HPDE6-E6E7 (cell line): Measurements from ENCODE around the gene SLC19A1.
A peak's percentile ranks its signal among the peaks of the same experiment; 100 is the strongest.
"Not testable (repeated sequence)": the region's sequence is repeated elsewhere in the genome, so short reads cannot be mapped to it uniquely, and the experiment has no call there.

Experiments
- DNase-seq: peaks from one replicate; pipeline ENCODE4 v3.0.0; 2011; ENCODE audit warnings: missing footprints; ENCODE audit errors: extremely low spot score

Gene SLC19A1

DNA sequence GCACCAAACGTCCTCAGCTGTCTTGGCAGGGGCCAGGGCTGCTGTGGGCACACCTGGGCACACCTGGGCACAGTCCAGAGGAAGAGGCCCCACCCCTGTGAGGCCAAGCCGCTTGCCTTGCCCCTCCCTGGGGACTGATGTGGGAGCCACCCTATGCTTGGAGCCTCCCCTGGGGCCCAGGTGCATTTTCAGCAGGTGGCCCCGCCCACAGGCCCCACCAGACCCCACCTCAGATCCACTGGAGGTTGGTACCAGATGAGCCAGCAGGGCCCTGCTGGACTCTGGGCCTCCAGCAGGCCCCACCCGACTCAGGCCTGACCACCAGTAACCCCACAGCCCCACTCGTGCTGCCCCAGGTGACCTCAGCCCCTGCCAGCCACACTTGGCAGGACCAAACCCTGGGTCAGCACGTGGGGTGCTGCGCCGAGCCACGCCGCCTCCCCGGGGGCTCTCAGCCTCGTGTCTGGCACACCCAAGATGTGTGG is 8.8 kb downstream of the SLC19A1 start:
- no peak for DNase-seq

DNA sequence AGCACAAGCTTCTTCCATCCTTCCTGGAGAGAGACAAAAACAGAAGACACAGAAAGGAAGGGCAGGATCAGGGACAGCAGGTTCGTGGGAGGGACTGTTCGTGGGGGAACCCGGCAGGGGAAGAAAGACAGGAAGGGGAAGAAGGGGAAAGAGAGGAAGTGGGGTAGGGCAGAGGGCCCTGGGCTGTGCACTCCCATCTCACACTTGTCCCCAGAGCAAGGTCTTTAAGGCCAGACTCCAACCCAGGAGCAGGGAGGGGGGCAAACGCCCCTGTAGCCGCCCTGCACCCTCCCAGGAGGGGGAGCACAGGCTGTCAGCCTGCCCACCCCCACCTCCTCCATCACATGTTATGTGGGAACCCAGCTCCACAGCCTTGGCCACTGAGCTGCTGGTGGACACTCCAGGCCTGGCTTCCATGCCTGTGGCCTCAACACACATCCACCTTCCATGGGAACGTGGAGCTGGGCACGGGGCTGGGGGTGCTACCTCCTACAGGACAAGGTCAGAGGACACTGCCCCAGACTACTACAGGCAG is 9.3 kb downstream of the SLC19A1 start:
- no peak for DNase-seq

DNA sequence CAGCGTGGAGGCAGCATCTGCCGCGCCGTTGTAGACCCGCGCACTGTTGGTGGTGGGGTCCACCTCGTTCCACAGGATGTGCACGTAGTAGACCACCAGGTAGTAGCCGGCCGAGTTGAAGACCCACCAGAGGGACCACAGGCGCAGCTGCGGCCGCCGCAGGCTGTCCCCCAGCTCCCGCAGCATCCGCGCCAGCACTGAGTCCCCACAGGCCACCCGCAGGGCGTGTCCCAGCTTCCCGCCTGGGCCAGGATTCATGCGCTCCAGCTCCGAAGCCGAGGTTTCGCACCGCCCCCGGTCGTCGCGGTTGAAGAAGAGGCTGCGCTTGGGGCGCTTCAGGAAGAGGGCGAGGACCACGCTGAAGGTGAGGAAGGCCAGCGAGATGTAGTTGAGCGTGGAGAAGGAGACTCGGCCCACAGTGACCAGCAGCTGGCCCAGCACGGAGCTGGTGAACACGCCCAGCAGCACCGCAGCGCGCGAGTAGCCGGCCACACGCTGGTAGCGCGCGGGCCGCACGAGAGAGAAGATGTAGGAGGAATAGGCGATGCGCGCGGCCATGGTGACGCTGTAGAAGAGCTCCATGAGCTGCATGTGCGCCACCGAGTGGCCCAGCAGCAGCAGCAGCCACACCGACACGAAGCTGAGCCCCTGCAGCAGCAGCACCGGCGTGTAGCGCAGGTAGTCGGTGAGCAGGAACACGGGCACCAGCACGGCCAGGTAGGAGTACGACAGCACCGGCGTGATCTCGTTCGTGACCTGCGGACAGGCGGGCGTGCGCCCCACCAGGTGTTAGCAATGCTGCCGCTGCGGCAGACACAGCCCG is 10.6 kb downstream of the SLC19A1 start:
- no peak for DNase-seq

DNA sequence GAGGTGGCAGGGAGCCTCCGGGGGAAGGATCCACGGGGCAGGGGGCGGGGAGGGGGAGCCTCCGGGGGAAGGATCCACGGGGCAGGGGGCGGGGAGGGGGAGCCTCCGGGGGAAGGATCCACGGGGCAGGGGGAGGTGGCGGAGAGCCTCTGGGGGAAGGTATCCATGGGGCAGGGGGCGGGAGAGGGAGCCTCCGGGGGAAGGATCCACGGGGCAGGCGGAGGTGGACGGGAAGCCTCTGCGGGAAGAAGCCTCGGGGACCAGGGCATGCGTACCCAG is 11.2 kb downstream of the SLC19A1 start:
- DNase-seq = not testable (repeated sequence)

DNA sequence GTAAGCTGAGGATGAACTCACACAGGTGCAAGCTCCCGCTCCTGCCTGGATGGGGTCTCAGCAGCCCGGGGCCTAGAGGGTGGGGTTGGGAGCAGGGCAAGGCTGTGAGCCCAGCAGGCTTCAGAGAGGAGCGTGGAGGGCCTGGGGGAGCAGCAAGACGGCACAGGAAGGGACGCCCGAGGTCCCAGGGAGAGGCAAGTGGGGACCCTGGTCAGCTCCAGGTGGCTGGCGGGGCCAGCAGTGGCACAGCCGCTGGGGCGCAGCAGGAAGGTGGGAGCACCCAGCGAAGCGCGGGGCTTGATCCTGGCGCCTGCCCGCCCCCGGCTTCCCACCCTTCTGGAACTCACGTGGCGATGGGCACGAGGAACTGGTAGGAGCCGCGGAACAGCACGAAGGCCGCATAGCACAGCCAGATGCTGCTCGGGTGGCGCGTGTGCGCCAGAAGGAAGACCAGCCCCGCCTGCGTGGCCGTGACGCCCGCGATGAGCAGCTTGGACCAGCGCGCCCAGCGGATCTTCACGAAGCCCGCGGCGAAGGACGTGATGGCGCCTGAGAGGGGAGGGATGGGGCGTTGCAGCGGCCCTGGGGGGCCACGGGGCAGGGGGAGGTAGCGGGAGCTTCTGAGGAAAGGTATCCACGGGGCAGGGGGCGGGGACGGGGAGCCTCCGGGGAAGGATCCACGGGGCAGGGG is 11.7 kb downstream of the SLC19A1 start:
- DNase-seq = no peak

DNA sequence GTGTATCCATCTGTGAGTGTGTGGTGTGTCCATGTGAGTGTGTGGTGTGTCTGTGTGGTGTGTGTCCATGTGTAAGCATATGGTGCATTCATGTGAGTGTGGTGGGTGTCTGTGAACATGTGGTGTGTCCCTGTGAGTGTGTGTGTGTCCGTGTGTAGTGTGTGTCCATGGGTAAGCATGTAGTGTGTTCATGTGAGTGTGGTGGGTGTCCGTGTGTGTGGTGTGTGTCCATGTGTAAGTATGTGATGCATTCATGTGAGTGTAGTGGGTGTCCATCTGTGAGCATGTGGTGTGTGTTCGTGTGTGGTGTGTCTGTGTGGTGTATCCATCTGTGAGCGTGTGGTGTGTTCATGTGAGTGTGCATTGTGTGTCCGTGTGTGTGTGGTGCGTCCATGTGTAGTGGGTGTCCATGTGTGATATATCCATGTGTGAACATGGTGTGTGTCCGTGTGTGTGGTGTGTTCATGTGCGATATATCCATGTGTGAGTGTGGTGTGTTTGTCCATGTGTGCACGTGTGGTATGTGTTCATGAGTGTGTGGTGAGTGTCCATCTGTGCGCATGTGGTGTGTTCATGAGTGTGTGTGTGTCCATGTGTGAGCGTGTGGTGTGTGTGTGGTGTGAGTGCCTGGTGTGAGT is 12.3 kb downstream of the SLC19A1 start:
- no peak for DNase-seq

DNA sequence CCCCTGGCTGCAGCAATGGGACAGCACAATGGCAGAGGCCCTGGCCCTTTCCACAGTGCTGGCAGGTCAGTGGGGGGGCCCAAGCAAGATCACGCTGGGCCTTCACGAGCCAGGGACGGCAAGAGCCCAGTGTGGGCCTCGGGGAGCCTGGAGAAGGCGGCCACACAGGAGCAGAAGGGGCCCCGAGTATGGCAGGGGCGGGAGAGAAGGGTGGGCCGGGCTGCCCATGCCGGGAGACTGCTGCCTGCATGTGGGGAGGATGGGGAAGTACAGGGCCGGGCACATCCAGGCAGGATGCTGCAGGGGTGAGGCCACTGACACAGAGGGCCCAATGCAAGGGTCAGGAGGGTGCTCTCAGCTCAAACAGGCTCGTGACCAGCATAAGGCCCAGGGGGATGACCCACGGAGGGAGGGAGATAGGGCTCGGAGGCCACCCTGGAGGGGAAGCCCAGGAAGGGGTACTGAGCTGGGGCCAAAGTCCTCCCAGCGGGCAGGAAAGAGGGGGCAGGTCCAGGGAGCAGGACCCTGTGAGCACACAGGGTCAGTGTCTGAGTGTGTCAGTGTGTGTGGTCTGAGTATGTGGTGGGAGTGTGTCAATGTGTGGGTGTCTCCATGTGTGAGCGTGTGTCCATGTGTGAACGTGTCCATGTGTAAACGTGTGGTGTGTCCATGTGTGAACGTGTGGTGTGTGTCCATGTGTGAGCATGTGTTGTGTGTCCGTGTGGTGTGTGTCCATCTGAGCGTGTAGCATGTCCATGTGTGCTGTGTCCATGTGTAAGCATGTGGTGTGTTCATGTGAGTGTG is 13.1 kb downstream of the SLC19A1 start:
- DNase-seq = no peak

DNA sequence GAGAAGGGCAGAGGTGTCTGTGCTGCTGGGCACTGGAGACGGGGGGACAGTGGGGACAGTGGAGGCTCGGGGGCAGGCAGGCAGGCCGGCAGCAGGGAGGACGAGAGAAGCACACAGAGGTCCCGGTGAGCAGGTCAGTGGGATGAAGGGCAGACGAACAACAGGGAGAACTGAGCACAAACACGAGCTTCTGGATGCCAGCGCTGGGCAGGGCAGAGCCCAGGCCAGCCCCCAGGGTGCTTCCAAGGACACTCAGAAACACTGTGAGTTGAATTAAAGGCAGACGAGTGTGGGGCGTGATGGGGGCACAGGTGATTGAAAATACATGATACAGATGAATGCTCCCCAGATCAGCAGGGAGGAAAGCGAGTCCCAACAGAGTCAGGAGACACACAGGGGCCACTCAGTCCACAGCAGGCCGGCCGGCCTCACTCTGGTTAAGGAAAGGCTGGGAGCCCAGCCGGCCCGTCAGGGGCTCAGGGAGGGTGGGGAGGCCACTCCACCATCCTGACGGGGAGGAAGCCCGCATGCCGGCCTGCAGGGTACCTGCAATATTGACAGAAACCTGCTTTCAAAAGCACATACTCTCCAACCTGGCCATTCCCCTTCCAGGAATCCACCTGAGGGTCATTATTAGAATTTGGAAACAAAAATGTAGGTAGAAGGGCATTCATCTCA is 14.1 kb downstream of the SLC19A1 start:
- DNase-seq = no peak

DNA sequence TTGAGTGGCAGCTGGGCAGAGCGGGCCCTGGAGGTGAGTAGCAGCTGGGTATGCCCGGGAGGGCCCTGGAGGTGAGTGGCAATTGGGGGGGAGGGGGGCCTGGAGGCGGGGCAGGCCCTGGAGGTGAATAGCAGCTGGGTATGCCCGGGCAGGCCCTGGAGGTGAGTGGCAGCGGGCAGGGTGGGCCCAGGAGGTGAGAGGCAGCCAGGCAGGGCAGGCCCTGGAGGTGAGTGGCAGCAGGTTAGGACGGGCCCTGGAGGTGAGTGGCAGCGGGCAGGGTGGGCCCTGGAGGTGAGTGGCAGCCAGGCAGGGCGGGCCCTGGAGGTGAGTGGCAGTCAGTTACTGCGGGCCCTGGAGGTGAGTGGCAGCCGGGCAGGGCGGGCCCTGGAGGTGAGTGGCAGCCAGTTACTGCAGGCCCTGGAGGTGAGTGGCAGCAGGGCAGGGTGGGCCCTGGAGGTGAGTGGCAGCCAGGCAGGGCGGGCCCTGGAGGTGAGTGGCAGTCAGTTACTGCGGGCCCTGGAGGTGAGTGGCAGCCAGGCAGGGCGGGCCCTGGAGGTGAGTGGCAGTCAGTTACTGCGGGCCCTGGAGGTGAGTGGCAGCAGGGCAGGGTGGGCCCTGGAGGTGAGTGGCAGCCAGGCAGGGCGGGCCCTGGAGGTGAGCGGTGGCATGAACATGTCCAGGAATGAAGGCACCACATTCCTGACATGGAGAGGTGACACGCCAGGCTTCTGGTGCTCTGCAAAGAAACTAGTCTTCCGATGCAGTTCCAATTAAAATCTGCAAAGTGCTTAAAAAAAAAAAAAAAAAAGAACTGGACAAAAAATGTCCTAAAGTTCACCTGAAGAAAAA is 14.9 kb downstream of the SLC19A1 start:
- DNase-seq = peak; percentile 58

DNA sequence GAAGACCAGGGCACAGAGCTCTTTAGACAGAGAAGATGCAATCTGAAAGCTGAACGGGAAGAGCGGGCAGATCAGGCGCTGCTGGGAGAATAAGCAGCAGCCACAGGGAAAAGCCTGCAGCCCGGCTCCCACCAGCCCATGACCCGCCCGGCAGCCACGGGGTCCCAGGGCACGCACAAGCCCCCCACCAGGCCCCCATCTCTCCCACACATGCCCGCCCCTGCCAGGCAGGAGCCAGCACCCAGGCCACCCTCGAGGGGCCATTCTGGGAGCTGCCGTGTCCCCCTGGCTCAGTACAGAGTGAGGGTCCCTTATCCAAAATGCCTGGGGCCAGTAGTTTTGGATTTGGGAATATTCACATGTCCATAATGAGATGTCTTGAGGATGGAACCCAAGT is 16.3 kb downstream of the SLC19A1 start:
- DNase-seq = no peak

DNA sequence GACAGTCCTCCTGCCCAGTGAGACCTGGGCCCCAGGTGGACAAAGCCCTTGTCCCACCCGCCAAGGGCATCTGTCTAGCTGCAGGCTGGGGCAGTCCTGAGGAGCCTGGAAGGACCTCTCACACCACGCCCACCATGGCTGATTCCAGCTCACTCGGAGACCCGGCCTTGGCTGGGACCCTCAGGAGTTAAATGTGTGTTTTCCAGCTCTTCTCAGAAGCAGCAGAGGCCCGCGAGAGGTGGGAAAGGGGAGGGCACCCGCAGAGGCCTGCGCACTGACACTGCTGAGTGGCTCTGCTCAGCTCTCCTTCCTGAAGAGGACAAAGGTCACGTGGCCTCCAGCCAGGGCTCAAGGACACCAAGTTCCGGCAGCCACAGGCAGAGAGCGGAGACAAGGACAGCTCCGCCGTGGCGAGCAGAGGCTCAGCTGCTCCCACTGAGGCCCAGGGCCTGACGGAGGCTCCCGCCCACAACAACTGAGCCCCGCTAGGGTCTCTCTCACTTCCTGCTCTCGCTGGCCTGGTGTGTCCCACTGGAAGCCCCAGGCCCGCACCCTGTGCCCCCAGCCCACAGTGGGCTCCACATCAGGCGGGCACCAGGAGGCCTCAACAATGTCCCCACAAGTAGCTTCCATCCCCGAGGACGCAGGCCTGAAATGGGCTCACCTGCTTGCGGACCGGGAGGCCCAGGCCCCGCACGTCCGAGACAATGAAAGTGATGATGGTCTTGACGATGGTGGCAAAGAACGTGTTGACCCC is 16.9 kb downstream of the SLC19A1 start:
- no peak for DNase-seq

DNA sequence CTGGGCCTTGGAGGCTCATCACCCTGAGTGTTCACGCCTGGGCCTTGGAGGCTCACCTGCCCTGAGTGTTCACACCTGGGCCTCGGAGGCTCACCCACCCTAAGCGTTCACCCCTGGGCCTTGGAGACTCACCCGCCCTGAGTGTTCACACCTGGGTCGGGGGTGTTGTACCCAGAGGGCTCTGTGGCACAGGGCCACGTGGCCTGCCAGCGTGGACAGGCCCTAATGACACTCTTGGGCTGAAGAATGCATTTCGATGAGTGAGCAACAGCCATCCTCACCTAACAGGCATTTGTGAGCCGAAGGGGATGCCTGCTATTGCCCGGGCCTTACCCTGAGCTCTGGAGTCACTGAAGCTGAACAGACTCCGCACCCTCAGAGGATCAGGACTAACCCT is 17.5 kb downstream of the SLC19A1 start:
- DNase-seq = no peak

DNA sequence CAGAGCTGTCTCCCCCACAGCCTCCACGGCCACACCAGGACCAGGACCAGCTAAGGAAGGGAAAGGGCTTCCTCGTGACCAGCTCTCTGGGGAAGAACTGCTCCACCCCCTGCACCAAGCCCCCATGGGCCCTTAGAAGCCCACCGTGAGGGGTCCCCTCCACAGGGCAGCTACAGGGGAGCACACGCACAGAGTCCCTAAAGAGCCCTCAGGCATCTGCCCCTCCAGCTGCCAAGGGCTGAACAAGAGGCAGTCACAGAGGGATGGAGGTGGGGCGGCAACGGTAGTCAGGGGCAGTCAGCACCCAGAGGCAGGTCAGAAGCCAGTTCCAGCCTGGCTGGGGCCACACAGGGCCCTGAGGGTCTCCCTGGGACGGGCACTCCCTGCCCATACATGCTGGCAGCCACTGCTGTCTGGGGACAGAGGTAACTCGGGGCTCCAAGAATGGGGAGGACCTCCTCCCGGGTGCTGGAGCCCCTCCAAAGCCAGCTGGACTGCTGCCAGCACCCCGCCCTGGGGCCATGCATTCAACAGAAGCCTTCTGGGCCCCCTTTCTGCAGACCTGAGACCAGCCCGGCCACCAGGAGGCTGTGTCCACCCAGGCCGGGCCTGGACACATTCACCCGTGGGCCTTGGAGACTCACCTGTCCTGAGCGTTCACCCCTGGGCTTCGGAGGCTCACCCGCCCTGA is 18.7 kb downstream of the SLC19A1 start:
- no peak for DNase-seq

DNA sequence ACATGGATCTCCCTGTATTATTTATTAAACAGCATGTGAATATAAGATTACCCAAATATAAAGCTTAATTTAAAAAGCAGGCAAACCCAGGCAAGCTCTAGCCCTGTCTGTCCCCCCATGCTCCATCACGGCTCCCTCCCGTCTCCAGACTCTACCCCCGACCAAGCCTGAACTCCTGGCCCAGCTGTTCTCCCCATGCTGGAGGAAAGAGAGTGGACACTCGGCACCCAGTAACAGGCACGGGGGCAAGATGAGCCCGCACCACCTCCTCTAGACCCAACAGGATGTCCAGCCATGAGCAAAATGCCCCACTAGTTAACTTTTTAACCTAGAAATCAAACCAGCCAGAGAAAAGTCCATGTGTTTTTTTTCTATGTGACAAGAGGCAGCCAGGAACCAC is 19.3 kb downstream of the SLC19A1 start:
- DNase-seq = no peak

DNA sequence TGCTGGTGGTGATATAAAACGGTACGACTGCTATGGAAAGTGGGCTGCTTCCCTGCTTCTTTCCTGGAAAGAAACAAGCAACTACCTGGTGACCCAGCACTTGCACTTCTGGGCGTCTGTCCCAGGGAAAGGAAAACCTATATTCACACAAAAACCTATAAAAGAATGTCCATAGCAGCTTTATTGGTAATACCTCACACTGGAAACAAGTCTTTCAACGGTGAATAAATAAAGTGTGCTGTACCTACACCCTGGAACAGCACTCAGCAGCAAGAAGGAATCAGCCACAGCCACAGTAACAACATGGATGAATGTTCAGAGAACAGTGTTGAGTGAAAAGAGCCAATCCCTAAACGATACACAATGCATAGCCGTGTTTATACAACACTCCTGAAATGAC is 19.9 kb downstream of the SLC19A1 start:
- DNase-seq = no peak

DNA sequence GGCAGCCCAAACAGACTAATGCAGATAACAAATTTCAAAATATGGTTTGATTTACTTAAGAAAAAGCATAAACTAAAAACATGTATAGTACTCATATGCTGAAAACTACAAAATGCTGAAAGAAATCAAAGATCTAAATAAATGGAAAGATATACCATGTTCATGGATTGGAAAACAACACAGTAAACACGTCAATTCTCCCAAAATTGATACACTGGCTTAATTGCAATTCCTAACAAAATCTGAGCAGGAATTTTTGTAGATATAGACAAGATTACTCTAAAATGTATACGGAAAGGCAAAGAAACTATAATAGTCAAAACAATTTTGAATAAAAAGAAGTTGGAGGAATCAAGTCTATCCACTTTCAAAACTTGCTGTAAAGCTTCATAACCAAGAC is 21.0 kb downstream of the SLC19A1 start:
- no peak for DNase-seq

DNA sequence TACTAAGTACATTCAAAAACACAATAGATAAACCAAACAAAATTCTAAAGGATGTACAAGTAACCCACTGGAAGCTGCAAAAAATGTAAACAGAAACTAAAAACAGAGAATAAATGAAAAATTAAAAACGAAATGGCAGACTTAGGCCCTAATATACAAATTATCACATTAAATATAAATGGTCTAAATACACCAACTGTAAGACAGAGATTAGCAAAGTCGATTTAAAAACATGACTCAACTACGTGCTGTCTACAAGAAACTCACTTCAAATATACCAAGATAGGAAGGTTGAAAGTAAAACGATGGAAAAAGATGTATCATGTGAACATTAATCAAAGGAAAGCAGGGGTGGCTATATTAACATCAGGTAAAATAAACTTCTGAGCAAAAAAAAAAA is 23.1 kb downstream of the SLC19A1 start:
- no peak for DNase-seq

DNA sequence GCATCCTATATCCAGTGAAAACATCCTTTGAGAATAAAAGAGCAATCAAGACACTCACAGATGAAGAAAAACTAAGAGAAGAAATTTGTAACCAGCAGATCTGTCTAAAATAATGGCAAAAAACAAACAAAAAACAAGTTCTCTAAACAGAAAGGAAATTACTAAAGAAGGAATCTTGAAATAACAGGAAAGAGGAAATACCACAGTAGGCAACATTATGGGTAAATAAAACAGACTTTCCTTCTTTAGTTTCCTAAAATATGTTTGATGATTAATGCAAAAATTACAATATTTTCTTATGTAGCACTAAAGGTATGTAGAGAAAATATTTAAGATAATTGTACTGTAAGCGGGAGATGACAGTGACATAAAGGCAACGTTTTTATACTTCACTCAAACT is 23.5 kb downstream of the SLC19A1 start:
- no peak for DNase-seq
